ENCODE data around the gene DUSP14.
"Not testable (repeated sequence)": the region's sequence is repeated elsewhere in the genome, so short reads cannot be mapped to it uniquely, and the experiment has no call there.

DUSP14 gene

DNA sequence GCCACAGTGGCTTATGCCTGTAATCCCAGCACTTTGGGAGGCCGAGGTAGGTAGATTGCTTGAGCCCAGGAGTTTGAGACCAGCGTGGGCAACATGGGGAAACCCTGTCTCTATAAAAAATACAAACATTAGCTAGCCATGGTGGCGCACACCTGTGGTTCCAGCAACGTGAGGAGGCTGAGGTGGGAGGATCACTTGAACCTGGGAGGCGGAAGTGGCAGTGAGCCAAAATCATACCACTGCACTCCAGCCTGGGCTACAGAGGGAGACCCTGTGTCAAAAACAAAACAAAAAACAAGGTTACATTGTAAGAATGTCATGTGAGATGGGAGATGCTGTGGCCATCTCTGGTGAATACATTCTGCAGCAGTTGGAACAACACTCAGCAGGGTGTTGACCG lies 13.5 kb downstream of the DUSP14 start:
- DNase-seq (ENCODE audit: low read depth): no peak
- no peak overlapping the region for H3K4me3 ChIP-seq (ENCODE audit: low read depth, low read length)
- TF ChIP-seq, protein P1, sequence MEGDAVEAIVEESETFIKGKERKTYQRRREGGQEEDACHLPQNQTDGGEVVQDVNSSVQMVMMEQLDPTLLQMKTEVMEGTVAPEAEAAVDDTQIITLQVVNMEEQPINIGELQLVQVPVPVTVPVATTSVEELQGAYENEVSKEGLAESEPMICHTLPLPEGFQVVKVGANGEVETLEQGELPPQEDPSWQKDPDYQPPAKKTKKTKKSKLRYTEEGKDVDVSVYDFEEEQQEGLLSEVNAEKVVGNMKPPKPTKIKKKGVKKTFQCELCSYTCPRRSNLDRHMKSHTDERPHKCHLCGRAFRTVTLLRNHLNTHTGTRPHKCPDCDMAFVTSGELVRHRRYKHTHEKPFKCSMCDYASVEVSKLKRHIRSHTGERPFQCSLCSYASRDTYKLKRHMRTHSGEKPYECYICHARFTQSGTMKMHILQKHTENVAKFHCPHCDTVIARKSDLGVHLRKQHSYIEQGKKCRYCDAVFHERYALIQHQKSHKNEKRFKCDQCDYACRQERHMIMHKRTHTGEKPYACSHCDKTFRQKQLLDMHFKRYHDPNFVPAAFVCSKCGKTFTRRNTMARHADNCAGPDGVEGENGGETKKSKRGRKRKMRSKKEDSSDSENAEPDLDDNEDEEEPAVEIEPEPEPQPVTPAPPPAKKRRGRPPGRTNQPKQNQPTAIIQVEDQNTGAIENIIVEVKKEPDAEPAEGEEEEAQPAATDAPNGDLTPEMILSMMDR (IDR thresholded peaks at IDR 0.05; ENCODE audit: insufficient read depth, low read depth, low read length, missing control alignments): no peak

DNA sequence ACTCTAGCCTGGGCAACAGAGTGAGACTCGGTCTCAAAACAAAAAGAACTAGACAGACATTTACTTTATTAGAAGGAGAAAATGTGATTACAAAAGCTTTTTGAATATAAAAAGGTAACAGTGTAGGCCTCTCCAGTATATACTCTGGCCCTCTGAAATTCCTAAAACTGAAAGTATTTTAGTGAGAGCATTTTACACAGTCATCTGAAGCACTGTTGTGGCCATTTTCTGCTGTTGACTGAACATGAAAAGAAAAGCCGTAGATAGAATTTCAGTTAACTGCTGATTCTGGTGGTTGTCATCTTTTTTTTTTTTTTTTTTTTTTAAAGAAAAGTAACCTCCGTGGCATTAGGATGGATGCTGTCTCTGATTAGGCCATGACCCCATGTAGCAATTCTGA lies 15.6 kb downstream of the DUSP14 start:
- peak; percentile 25 for DNase-seq (ENCODE audit: low read depth)
- H3K4me3 ChIP-seq (ENCODE audit: low read depth, low read length): no peak overlapping the region
- TF ChIP-seq, protein P1 (IDR thresholded peaks at IDR 0.05; ENCODE audit: insufficient read depth, low read depth, low read length, missing control alignments): no peak

DNA sequence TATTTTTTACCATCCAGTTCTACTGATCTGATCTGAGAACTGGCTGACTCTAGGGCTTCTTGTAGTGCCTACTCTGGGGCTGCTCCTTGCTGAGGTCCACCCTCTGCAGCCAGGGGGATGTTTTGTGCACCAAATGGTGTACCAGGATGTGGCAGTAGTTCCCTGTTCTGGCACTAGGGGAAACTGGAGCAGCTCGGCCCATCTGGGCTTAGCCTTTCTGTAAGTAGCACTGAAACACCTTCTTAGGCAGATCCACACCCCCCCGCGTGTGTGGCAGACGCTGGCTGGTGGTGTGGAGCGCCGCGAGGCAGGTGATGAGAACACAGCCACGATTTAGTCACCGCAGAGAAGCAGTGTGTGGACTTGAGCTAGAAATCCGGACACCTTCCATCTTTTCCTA lies 17.0 kb downstream of the DUSP14 start:
- peak; percentile 56 for DNase-seq (ENCODE audit: low read depth)
- TF ChIP-seq, protein P1 (IDR thresholded peaks at IDR 0.05; ENCODE audit: insufficient read depth, low read depth, low read length, missing control alignments): peak; percentile 47
- no peak overlapping the region for H3K4me3 ChIP-seq (ENCODE audit: low read depth, low read length)

DNA sequence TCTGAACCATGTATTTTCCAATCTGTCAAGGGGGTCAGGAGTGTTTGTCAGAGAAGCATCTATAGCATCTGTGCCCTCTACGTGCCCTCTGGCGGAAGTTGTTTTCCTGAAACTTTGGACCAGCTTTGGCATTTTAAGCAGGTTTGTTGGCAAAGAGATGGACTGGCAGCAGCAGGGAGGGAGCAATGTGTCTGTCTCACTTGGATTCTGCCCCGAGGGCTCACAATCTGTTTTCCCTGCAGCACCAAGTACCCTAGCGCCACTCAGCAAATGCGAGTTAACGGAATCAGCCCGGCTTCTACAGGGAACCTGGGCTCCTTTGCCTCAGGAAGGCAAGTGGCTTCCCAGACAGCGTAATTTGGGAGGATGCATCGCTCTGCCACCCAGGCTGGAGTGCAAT lies 17.4 kb downstream of the DUSP14 start:
- no peak for DNase-seq (ENCODE audit: low read depth)
- TF ChIP-seq, protein P1 (IDR thresholded peaks at IDR 0.05; ENCODE audit: insufficient read depth, low read depth, low read length, missing control alignments): no peak

DNA sequence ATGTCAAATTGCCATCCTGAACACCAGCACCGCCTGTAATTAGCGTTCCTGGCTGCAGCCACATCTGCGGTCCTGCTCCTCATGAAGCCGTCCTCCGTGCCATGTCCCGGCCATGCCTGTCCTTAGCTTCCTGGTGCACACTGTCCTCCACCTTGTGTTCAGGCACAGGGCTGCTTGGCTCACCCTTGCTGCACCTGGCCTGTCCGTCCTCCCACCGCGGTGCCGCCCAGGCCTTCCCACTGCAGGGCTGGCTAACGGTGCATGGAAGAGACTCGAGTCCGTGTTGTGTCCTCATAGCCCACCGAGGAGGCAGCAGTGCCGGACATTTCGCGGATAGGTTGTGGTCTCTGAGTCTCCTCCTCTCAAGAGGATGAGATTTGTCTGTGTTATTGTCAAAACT lies 20.4 kb downstream of the DUSP14 start:
- no peak overlapping the region for H3K4me3 ChIP-seq (ENCODE audit: low read depth, low read length)
- TF ChIP-seq, protein P1 (IDR thresholded peaks at IDR 0.05; ENCODE audit: insufficient read depth, low read depth, low read length, missing control alignments): no peak
- no peak for DNase-seq (ENCODE audit: low read depth)

More for the DNA sequence above, 17.4 kb downstream of the DUSP14 start:
- H3K4me3 ChIP-seq (ENCODE audit: low read depth, low read length): no peak overlapping the region

DNA sequence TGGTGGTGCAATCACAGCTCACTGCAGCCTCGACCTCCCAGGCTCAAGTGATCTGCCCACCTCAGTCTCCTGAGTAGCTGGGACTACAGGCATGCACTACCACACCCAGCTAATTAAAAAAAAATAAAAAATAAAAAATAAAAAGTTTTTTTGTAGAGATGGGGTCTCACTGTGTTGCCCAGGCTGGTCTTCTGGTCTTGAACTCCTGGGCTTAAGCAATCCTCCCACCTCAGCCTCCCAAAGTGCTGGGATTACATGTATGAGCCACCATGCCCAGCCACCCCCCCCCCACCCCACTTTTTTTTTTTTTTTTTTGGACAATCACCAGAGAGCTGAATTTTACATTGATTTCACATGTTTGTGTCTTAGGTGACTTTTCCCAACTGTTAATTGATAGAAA lies 22.0 kb downstream of the DUSP14 start:
- not testable (repeated sequence) for H3K4me3 ChIP-seq (ENCODE audit: low read depth, low read length); DNase-seq (ENCODE audit: low read depth)

DNA sequence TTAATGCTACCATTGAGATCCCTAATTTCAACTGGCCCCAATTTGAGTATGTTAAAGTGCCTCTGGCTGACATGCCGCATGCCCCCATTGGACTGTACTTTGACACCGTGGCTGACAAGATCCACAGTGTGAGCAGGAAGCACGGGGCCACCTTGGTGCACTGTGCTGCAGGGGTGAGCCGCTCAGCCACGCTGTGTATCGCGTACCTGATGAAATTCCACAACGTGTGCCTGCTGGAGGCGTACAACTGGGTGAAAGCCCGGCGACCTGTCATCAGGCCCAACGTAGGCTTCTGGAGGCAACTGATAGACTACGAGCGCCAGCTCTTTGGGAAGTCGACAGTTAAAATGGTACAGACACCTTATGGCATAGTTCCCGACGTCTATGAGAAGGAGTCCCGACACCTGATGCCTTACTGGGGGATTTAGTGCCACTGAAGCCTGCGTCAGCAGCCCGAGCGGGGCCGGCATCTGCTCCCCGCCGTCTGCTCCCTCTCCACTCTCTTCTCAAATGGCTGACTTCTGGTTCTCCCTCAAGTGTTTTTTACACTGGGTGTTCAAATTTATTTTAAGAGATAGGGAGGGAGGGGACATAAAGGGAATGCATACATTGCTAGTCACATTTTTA lies 22.9 kb downstream of the DUSP14 start:
- no peak overlapping the region for H3K4me3 ChIP-seq (ENCODE audit: low read depth, low read length)
- no peak for DNase-seq (ENCODE audit: low read depth)
- TF ChIP-seq, protein P1 (IDR thresholded peaks at IDR 0.05; ENCODE audit: insufficient read depth, low read depth, low read length, missing control alignments): no peak
